NCI-H226 (cell line): ENCODE results near the gene AGBL2.
"Not testable (repeated sequence)": the region's sequence is repeated elsewhere in the genome, so short reads cannot be mapped to it uniquely, and the experiment has no call there.

ENCODE experiments used
- DNase-seq: peaks from one replicate; pipeline ENCODE4 v3.0.0-alpha.2; 2015

The AGBL2 gene, protein sequence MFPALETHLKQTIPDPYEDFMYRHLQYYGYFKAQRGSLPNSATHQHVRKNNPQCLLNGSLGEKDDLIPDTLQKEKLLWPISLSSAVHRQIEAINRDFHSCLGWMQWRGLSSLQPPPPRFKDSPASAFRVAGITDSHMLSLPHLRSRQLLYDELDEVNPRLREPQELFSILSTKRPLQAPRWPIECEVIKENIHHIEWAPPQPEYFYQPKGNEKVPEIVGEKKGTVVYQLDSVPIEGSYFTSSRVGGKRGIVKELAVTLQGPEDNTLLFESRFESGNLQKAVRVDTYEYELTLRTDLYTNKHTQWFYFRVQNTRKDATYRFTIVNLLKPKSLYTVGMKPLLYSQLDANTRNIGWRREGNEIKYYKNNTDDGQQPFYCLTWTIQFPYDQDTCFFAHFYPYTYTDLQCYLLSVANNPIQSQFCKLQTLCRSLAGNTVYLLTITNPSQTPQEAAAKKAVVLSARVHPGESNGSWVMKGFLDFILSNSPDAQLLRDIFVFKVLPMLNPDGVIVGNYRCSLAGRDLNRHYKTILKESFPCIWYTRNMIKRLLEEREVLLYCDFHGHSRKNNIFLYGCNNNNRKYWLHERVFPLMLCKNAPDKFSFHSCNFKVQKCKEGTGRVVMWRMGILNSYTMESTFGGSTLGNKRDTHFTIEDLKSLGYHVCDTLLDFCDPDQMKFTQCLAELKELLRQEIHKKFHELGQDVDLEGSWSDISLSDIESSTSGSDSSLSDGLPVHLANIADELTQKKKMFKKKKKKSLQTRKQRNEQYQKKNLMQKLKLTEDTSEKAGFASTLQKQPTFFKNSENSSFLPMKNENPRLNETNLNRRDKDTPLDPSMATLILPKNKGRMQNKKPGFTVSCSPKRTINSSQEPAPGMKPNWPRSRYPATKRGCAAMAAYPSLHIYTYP

DNA sequence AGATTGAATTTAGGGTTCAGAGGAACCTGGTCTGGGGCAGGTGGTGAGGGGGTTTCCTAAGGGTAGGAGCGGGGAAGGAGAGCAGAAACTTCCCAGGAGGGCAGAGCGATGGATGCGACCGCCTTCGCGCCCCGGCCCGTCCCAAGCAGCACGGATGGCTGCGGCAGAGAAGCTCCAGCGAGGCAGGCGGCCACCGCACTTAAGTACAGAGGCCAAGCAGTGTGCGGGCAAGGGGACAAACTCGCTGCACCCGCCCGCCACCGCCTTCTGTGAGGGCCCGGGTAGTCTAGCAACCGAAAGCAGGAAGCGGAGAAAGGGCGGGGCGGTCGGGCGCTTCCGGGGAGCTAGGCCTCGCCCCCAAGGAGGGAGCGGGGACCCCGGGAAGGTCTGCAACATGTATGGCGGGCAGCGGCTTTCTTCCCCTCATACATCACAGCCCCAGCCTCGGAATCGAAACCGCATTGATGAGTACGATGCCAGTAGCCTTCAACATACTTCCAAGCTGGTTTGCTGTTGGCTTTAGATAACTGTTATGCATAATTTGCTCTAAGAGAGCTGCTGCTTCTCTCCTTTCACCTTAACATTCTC lies at the start of gene AGBL2:
TSS of gene AGBL2 (minus strand) at position 288 of the 588 bp plus-strand sequence. CDS start 719 bp downstream, outside the sequence.
- peak; percentile 69 for DNase-seq

DNA sequence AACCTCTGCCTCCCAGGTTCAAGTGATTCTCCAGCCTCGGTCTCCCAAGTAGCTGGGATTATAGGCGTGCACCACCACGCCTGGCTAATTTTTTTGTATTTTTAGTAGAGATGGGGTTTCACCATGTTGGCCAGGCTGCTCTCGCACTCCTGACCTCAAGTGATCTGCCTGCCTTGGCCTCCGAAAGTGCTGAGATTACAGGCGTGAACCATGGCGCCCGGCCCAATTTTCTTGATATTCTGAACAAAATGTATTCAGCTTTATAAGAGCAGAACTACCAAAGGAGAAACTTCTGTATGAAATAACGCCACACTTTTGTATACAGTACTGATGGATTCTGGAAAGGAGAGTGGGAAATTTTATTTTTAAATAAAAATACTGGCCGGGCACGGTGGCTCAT lies 44.1 kb upstream of the AGBL2 start:
- DNase-seq, result not testable (repeated sequence)

DNA sequence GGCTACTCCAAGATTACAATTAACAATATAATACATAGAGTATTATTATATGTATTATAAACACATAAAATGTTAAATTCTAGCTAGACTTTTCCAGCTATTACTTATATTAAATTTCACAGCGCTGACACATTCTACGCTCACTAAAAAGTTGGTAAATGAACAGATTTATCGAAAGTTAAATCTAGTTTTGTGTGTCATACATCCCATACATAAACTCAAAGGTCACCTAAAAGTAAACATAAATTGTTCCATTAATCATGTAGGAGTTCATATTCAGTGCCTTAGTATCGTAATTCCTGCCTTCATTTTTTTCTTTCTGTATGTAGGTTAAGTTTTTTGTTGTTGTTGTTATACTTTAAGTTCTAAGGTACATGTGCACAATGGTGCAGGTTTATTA lies 41.0 kb upstream of the AGBL2 start:
- DNase-seq, result no peak

DNA sequence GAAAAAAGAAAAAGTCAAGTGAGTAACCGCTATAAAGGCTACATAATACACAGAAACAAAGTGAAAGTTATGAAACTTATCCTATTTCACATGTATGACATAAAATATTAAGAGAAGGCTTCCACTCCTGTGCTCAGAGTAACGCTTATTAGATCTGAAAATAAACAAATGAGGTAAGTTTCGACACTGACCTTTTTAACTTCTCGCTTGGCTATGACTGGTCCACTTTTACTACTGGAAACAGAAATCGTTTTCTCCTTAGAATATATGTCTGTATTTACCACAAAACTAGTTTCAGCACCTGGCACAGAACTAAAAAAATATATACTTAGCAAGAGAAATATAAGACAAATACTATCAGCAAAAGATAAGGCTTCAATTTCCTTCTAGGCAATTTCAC lies 35.6 kb upstream of the AGBL2 start:
- DNase-seq, result no peak

DNA sequence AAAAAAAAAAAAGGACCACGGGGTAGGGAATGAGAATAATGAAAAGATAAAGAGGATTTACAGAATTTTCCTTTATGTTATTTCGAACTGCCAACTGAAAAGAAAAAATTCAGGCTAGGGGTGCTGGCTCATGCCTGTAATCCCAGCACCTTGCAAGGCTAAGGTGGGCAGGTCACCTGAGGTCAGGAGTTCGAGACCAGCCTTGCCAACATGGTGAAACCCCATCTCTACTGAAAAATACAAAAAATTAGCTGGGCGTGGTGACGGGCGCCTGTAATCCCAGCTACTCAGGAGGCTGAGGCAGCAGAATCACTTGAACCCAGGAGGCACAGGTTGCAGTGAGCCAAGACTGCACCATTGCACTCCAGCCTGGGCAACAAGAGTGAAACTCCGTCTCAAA lies 27.3 kb upstream of the AGBL2 start:
- not testable (repeated sequence) for DNase-seq

DNA sequence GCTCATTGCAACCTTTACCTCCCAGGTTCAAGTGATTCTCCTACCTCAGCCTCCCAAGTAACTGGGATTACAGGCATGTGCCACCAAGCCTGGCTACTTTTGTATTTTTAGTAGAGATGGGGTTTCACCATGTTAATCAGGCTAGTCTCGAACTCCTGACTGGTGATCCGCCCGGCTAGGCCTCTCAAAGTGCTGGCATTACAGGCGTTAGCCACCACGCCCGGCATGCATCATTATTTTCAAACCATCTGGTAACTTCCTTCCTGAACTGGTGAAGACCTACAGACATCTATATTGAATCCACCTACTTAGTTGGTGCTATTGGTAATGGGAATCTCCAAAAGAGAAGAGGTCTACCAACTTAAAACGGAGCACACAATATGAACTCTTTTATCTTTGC lies 22.6 kb upstream of the AGBL2 start:
- not testable (repeated sequence) for DNase-seq

DNA sequence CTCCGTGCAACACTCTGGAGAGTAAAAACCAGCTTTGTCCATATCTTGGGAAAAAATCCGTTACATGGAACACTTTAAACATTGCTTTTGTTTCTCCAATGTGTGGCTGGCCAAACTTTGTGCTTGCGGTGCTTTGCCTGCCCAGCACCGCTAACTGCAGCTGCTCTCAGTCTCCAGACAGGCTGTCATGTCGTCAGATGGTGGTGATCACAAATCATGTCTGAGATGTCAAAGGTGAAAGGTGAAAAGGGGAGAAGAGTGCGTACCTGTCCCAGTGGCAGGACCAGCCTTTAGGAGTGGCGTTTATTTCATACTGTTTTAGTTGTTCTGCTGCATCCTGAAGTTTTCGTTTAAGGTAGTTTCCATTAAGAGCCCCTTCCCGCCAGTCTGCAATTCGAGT lies 17.1 kb upstream of the AGBL2 start:
- no peak for DNase-seq

DNA sequence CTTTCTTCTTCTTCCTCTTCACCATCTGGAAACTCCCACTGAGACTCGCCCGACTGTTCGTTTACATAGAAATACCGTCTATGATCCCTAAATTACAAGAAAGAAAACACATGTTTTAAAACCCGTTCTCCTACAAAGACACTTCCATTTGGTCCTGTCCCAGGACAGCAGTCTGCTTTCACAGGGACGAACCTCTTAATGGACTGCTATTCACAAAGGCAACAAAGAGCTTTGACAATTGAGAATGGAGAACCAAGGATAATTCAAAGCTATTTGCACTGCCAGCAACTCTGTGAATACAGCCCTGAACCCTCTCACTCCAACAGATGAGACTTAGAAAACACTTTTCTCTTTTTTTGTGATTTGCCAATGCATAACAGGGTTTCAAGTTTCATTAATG lies 16.3 kb upstream of the AGBL2 start:
- no peak for DNase-seq

DNA sequence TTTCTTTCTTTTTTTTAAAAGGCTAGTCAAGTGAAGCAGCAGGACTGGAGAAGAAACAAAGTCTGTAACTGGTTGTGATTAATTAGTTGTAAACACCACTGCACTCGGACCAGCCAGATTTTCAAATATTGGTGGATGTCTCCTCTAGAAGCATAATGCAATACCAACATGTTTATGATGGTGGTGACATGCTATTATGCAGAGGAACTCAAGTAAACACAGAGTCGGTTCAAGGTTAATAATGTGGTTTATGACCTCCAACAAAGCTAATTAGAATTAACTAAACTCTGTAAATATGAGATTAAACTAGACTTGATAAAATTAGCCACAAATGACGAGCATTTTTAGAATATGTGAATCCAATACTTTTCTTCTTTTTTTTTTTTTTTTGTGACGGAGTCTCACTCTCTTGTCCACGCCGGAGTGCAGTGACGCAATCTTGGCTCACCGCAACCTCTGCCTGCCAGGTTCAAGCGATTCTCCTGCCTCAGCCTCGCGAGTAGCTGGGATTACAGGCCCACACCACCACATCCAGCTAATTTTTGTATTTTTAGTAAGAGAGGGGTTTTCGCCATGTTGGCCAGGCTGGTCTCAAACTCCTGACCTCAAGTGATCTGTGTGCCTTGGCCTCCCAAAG lies 11.8 kb upstream of the AGBL2 start:
- no peak for DNase-seq

DNA sequence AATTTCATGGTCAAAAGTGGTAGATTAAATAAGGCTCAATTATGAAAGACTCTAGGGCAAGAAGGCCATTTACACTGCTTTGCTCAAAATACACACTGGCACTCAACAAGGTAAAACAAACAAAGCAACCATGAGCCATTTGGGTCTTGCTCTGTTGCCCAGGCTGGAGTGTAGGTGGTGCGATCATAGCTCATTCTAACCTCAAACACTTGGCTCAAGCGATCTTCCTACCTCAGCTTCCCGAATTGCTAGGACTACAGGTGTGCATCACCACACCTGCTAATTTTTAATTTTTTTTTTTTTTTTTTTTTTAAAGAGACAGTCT lies 10.9 kb upstream of the AGBL2 start:
- DNase-seq, result no peak

DNA sequence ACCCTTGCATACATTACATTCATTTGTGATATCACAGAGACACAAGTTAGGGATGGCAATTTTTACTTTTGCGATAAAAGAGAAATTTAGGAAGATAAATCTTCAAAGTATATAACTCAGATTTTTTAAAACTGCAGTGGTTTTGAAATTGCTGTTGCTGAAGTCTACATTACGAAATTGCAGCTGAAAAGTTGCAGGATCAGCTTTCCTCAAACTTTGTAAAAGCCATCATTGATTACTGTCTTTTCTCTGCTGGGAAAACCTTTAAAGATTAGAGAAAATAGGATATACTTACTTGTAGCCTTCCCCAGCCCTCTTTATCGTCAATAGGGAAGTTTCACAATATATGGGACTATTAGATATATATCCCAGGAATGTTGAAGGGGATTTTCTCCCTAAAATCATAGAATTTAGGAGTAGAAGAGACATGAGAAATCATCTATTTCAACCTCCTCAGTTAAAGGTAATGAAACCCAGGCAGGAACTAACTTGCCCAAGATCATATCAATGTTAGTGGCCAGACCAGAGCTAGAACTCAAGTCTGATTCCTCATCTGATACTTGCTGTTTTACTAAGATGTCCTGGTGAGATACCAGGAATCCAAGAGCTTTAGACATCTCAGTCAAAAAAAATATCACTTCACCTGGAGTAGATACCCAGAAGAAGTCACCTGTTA lies 10.4 kb upstream of the AGBL2 start:
- no peak for DNase-seq

DNA sequence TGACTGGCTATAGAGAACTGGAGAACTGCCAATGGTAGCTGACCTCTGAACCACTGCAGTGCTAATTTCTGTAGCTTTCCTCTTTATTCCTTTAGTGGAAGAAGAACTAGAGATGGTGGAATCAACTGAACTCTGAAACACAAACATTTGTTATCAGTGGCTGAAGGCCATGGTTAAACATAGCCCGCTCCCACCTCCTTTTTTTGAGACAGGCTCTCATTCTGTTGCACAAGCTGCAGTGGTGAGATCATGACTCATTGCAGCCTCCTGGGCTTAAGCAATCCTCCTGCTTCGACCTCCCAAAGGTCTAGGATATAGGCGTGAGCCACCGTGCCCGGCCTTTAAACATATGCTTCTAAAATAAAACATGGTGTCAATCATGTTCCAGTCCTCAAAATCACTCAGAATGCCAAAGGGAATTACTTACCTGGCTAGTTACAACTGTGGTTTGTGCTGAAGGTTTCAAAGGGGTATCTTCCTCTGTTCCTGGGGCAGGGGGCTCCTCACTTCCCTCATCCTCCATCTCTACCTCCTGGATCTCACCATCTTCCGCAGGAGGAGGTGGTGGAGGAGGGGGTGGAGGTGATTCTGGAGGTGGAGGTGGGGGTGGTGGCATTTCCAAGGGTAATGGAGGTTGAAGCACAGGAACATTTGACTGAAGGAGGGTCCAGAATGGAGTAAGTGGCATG lies 9.0 kb upstream of the AGBL2 start:
- DNase-seq, result peak; percentile 84

DNA sequence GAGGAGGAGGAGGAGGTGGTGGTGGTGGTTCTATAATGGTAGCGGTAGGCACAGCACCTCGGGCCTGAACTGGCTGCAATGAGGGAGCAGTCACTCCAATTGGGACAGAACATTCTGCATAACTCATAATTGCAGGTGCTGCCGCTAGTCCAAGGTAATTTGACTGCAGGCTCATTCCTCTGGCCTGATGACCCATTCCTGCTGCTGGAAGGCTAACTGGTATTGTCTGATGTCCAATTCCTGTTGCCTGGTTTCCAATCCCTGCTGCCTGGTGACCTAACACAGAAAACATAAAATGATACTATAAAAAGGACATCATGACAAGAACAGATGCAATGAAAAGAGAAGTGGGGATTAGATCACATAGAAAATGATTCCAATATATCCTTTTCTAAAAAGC lies 7.9 kb upstream of the AGBL2 start:
- DNase-seq, result no peak

DNA sequence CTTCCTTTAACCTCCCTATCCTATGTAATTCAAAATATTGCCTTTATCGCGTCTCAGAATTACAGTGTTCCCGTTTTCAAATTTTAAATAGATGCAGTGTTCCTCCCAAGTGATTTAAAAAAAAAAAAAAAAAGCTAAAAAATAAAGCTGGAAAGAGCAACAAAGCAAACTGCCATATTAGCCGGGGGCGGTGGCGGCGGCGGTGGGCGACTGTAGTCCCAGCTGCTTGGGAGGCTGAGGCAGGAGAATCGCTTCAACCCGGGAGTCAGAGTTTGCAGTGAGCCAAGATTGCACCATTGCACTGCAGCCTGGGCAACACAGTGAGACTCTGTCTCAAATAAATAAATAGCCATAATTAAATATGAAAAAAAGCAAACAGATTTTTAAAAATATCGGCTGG lies 5.5 kb upstream of the AGBL2 start:
- no peak for DNase-seq

DNA sequence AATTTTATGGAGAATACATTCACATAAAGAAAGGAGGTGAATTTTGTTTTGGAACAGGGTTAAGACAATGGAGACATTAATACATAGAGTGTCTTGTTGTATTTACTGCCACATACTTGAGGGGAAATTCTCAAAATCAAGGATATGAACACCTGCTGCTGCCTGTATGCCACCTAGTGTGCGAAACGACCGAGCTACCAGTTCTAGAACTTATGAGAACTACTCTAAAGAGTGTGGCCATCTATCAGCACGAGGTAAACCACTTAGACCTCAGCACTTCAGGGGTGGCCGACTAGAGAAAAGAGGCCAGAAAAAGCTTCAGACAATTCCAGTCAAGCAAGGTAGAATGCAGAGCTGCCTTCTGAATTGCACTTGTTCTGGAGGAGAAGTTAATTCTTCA lies 1.5 kb upstream of the AGBL2 start:
- no peak for DNase-seq

DNA sequence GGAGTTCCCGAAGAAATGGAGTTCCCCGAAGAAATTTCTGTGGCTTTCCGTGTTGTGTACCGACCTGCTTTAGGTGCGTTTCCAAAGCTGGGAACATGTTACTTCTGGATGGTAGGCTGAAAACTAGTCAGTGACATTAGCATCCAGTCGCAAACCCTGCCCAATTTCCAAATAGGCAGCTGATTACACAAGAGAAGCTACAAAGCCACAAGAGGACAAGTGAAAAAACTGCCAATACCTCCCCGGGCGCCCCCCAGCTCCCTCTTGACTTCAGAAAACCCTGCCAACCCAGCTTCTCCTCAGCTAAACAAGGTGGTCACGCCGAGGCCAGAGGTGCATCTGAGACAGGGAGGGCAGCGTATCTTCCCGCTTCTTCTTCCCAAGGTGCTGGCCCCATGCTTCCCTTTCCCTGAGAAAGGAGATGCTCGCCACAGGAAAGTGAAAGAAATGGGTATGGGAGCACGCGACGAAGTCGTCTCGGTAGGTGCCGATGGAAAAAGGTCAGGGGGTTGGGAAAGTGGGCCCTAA lies 551 bp downstream of the AGBL2 start:
- DNase-seq, result no peak

DNA sequence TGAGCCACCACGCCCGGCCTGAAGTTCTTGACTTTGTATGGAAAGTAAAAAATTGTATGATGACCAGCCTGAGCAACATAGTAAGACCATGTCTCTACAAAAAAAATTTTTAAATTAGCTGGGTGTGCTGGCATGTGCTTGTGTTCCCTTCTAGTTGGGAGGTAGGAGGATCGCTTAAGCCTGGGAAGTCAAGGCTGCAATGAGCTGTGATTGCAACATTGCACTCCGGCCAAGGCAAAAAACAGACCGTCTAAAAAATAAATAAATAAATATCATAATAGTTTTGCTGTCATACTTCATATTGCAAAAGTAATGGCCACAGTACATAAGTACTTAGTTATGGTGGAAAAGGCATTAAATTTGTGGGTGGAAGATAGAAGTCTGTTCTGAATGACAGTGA lies 3.4 kb downstream of the AGBL2 start:
- no peak for DNase-seq

DNA sequence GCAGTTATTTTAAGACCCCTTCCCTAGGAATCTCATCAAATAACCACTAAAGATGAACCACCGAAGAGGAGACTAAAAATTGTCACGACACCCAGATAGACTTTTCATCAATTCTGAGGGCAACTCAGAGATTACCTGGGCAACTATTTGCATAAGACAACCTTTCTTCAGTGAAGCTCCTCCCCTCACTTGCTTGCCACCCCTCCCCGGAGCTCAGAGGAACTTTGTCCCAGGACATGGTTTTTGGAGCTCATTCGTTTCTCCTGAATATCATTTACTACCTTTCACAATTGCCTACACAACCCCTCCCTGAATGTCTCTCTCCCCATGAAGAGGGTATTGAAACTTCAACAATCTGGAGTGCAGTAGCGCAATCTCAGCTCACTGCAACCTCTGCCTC lies 3.9 kb downstream of the AGBL2 start:
- DNase-seq, result no peak

DNA sequence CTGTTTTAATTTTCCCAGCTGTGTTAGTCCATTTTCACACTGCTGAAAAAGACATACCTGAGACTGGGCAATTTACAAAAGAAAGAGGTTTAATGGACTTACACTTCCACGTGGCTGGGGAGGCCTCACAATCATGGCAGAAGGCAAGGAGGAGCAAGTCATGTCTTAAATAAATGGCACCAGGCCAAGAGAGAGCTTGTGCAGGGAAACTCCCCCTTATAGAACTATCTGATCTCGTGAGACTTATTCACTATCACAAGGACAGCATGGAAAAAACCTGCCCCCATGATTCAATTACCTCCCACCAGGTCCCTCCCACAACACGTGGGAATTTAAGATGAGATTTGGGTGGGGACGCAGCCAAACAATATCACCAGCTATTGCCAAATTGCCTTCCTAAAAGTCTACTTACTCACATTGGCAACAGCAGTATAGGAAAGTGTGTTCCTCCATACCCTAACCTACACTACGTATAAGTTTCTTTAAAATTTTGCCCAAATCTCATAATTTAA lies 7.8 kb downstream of the AGBL2 start:
- not testable (repeated sequence) for DNase-seq

DNA sequence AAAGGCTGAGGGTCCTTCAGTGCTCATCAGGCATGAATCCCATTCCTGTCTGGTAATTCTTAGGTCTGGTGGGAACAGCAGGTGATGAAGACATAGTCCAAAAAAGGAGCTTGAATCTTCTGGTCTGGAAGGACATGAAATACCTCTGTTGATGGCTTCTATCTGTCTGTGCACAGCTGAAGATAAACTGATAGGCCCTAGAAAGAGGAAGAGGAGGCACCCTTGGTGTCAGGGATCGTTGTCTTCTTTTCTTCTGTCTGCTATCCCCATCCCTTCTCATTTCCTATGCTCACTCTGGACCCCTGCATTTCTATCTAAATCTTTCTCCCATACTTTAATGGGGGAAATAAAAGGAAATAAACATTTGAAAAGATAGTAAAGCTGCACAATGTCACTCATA lies 9.4 kb downstream of the AGBL2 start:
- DNase-seq, result no peak

DNA sequence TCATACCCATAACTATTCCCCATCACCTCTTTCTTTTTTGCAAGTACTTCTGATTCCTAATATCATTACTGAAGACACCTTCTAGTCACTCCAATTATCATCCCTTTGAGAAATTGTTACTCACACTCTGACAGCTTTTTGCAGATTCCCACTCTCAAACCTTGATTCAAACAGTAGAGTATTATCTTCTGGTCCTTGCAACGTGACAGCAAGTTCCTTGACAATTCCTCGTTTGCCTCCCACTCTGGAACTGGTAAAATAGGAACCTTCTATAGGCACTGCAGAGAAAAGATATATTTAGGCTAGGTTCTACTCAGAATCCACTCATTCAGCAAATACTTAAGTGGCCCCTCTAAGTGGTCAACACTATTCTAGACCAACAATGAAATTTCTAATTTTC lies 23.2 kb downstream of the AGBL2 start:
- DNase-seq, result no peak

DNA sequence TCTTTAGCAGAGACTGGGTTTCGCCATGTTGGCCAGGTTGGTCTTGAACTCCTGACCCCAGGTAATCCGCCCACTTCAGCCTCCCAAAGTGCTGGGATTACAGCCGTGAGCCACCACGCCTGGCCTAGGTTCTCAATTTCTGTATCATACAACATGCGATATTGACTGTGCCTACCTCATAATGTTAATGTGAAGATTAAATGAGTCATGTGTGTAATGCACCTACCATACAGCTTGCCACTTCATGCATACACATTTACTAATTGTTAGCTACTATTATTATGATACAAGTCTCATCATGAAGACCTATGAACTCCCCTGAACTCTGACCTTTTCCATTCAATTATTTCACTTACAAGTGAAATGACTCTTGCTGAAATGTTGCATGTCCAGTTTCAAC lies 25.7 kb downstream of the AGBL2 start:
- no peak for DNase-seq
